CD4-positive, alpha-beta T cell (primary cell): ENCODE measurements around the gene DBNDD1. TPM values are rescaled to one million over a fixed set of nuclear protein-coding genes. Genes with fewer than 3 reads are reported as not detected.

Experiments used
- ATAC-seq: fragments of 200-7000 bp; cut with Tn5 transposase; one replicate; pipeline ENCODE4 v1.10.0; 2022; ENCODE audit warnings: mild to moderate bottlenecking; ENCODE audit not compliant: poor library complexity
- CTCF ChIA-PET: fragments of 350-600 bp; sonication (Branson Sonifier 250); formaldehyde crosslinking; loops from one replicate; lab custom pipeline; 2021; ENCODE audit warnings: antibody characterized with exemption, inconsistent platforms; lab: Charles Lee
- POLR2A ChIA-PET: fragments of 350-600 bp; sonication (Branson Sonifier 250); formaldehyde crosslinking; loops from one replicate; lab custom pipeline; 2021; ENCODE audit warnings: antibody characterized with exemption, inconsistent platforms; lab: Charles Lee
- DNase-seq, 14 experiments: peaks; one replicate each; pipeline ENCODE4 v3.0.0-alpha.2; 2013 to 2020; ENCODE audit warnings: mixed read lengths in 2 of 14
- H3K27ac ChIP-seq, 2 donors: one replicate each; pipeline versions ENCODE4 v1.5.1 to v1.7.0; 2013; ENCODE audit warnings: low read length in 2 of 2, low read depth in 1 of 2, mild to moderate bottlenecking in 1 of 2
- H3K27me3 ChIP-seq, 2 experiments: 1 replicate in 1 of 2; 2 replicates in 1 of 2; pipeline versions ENCODE4 v1.6.1 to v1.7.0; 2013; ENCODE audit warnings: low read length in 2 of 2, control low read depth in 1 of 2, mild to moderate bottlenecking in 1 of 2, moderate library complexity in 1 of 2; ENCODE audit not compliant: insufficient read depth in 2 of 2, control insufficient read depth in 1 of 2
- H3K36me3 ChIP-seq: one replicate; pipeline ENCODE4 v1.6.1; 2013; ENCODE audit warnings: low read length, control low read depth; ENCODE audit not compliant: insufficient read depth
- H3K4me1 ChIP-seq: one replicate; pipeline ENCODE4 v1.6.1; 2013; ENCODE audit warnings: low read length, control low read depth; ENCODE audit not compliant: insufficient read depth
- H3K4me3 ChIP-seq: one replicate; pipeline ENCODE4 v1.5.1; 2013; ENCODE audit warnings: mild to moderate bottlenecking, low read length, moderate library complexity
- H3K9me3 ChIP-seq, 2 experiments: 1 replicate in 1 of 2; 2 replicates in 1 of 2; pipeline versions ENCODE4 v1.6.1 to v1.7.0; 2013; ENCODE audit warnings: low read length in 2 of 2, mild to moderate bottlenecking in 2 of 2, control low read depth in 1 of 2, moderate library complexity in 1 of 2; ENCODE audit not compliant: control insufficient read depth in 1 of 2, insufficient read depth in 1 of 2
- H3K27ac Mint-ChIP-seq: one replicate; pipeline ENCODE4 v1.8.0; 2020; ENCODE audit warnings: mixed read lengths
- H3K27me3 Mint-ChIP-seq: one replicate; pipeline ENCODE4 v1.8.0; 2021; ENCODE audit warnings: mixed read lengths
- H3K36me3 Mint-ChIP-seq: one replicate; pipeline ENCODE4 v1.8.0; 2021; ENCODE audit warnings: low read depth, mixed read lengths
- H3K4me1 Mint-ChIP-seq: one replicate; pipeline ENCODE4 v1.8.0; 2021; ENCODE audit warnings: low read depth, mixed read lengths
- H3K4me3 Mint-ChIP-seq: one replicate; pipeline ENCODE4 v1.8.0; 2020; ENCODE audit warnings: mild to moderate bottlenecking, mixed read lengths
- H3K9me3 Mint-ChIP-seq: one replicate; pipeline ENCODE4 v1.8.0; 2020; ENCODE audit warnings: mixed read lengths
- CTCF ChIP-seq: fragments of 200-600 bp; IDR thresholded peaks from one replicate; pipeline ENCODE4 v1.8.0; 2022; ENCODE audit warnings: antibody characterized with exemption, mild to moderate bottlenecking
- intact Hi-C, 2 experiments: fragments of 100-400 bp; cut with DNase I in 1 of 2; cut with micrococcal nuclease in 1 of 2; formaldehyde crosslinking; loops; one replicate each; pipeline versions ENCODE4 v1.15.1 to v1.9.0; 2023 to 2025; cut with DNase I, micrococcal nuclease
- total RNA-seq, 174 experiments: library from RNA in 2 of 174; stranded (reverse) in 2 of 174; gene quantifications; one replicate each; pipeline ENCODE4 v1.2.3 and lab custom pipeline; 2021 to 2026

Gene DBNDD1
- total RNA-seq, 2 experiments from 2014 or later = 2.6 to 2.8 TPM

- H3K4me3 ChIP-seq = peak overlapping the region; percentile 96
- H3K4me3 Mint-ChIP-seq = peak overlapping the region; percentile 100
These were observed 45.5 kb downstream of the DBNDD1 start for GRCh38 chr16:89973654-89974335.

DNA sequence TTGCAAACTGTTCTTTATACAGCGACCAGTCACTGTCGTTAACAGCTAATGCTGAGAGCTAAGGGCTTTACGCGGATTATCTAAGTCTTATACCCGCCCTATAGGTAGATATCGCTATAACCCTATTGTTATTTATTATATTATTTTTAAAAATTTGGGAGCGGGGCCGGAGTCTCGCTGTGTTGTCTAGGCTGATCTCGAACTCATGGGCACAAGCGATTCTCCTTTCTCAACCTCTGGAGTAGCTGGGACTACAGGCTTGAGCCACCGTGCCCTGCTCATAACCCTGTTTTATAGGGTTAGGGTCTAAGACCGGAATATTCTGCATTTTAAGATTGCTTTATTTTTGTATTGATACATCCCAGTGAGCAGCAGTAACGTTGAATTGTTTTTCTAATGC lies 46.0 kb downstream of the DBNDD1 start:
- DNase-seq (no peak), ATAC-seq (no peak)
- peaks cover 38% of the 10 kb centered on the region for H3K4me1 ChIP-seq
- H3K4me3 Mint-ChIP-seq = peak overlapping the region; percentile 100
- H3K9me3 Mint-ChIP-seq = no peaks in the 10 kb centered on the region
- no peaks in the 10 kb centered on the region for H3K27me3 Mint-ChIP-seq
- ChIA-PET CTCF (no interaction called here), POLR2A (interaction anchor here (0.6 to 2.8 kb wide), 2 partner anchors 30 to 100 kb away, joined by 3 to 13 read pairs; partner anchors contain the start of gene TCF25)
- peak overlapping the region; percentile 96 for H3K4me3 ChIP-seq
- H3K4me1 Mint-ChIP-seq = peaks cover 35% of the 10 kb centered on the region
- intact Hi-C loops = loop anchor here in 1 of 2 experiments (2.0 to 10.0 kb wide), 3 partner anchors 50 to 1268 kb away; partner anchors contain the start of genes CTU2, FANCA and RNF166
- no peak overlapping the region for H3K27ac ChIP-seq
- H3K9me3 ChIP-seq = no peaks in the 10 kb centered on the region
- no peak for TF ChIP-seq CTCF
- no peaks in the 10 kb centered on the region for H3K27me3 ChIP-seq
- peaks cover 12% of the 10 kb centered on the region for H3K36me3 ChIP-seq
- peaks cover 13% of the 10 kb centered on the region for H3K36me3 Mint-ChIP-seq
- peak overlapping the region; percentile 96 for H3K27ac Mint-ChIP-seq

More at GRCh38 chr16:89973654-89974335, 45.5 kb downstream of the DBNDD1 start:
- H3K36me3 Mint-ChIP-seq = peaks cover 16% of the 10 kb centered on the region
- Histone ChIP-seq H3K4me1 (peaks cover 38% of the 10 kb centered on the region), H3K27me3 (no peaks in the 10 kb centered on the region), H3K27ac (no peak overlapping the region), H3K36me3 (peaks cover 16% of the 10 kb centered on the region), H3K9me3 (no peaks in the 10 kb centered on the region)
- no peak overlapping the region for H3K27ac Mint-ChIP-seq
- peaks cover 35% of the 10 kb centered on the region for H3K4me1 Mint-ChIP-seq
- TF ChIP-seq CTCF = no peak
- intact Hi-C loops = loop anchor here in 1 of 2 experiments (2.0 to 10.0 kb wide), 3 partner anchors 49 to 1269 kb away; partner anchors contain the start of genes CTU2, FANCA and RNF166
- ATAC-seq (no peak), DNase-seq (no peak)
- CTCF ChIA-PET = no interaction called here
- H3K9me3 Mint-ChIP-seq = no peaks in the 10 kb centered on the region
- H3K27me3 Mint-ChIP-seq = no peaks in the 10 kb centered on the region
- POLR2A ChIA-PET = interaction anchor here (2.8 kb wide), 1 partner anchor 100 kb away, joined by 13 read pairs; the partner anchor contains the start of gene TCF25

DNA sequence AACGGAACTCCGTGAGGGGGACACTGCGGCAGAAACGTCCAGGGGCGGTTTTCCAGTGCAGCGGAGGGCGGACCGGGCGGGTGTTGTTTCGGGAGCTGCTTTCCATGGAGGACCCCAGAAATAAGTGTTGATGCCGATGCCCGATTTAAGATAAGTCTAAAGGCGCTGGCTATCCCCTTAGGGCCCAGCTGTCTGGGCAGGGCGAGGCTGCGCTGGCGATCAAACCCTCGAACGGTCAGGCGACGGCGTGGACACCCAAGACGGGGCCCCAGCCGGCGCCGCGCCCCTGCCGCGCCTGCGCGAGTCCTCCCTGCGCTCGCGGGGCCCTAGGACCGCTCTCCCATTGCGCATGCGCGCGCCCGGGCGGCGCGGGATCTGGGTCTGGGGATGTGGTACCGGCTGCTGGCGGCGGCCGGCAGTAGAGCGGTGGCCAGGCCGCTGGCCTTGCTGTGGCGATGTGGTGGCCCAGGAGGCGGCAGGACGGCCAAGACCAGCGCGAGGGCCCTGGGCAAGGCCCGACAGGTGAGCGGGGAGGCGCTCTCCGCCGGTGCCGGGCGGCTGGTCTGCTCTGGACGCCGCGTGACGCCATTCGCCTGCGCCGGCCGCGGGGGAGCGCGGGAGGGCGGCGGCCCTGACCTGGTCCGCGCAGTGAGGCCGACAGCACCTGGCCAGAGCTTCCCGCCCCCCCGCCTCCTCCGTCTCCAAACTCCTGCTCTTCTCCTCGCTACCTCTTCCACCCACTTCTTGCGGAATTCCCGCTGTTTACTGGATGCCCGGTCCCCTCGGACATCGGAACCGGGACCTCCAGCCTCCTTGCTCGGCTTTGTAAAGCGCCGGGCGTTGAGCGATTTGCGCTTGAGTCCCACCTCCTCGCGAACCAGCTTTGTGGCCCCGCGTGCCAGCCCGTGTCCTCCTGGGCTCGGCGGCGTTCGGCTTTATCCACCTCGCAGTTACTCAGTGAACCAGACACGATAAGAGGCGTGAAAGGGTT lies 46.7 kb downstream of the DBNDD1 start:
- peak; percentile 76 to 97 (median 91) for DNase-seq
- peaks cover 38% of the 10 kb centered on the region for H3K4me1 ChIP-seq
- H3K27me3 Mint-ChIP-seq = no peaks in the 10 kb centered on the region

More for the DNA sequence above, 46.7 kb downstream of the DBNDD1 start:
- intact Hi-C loops = loop anchor here in 1 of 2 experiments (1.0 to 10.0 kb wide), 4 partner anchors 24 to 1268 kb away; partner anchors contain the start of genes CTU2, DEF8, FANCA and RNF166
- peaks cover 35% of the 10 kb centered on the region for H3K4me1 Mint-ChIP-seq
- CTCF ChIA-PET = no interaction called here
- Histone ChIP-seq H3K9me3 (no peaks in the 10 kb centered on the region), H3K27me3 (no peaks in the 10 kb centered on the region), H3K36me3 (peaks cover 5% of the 10 kb centered on the region), H3K4me3 (peak overlapping the region; percentile 96), H3K27ac (peak overlapping the region; percentile 29 to 63)
- H3K27ac Mint-ChIP-seq = peak overlapping the region; percentile 96
- ATAC-seq = peak; percentile 94
- peaks cover 9% of the 10 kb centered on the region for H3K36me3 Mint-ChIP-seq
- TF ChIP-seq CTCF = no peak
- POLR2A ChIA-PET = interaction anchor here (0.6 to 2.8 kb wide), 4 partner anchors 11 to 99 kb away, joined by 3 to 13 read pairs (median 3); partner anchors contain the start of gene TCF25
- peak overlapping the region; percentile 100 for H3K4me3 Mint-ChIP-seq
- no peaks in the 10 kb centered on the region for H3K9me3 Mint-ChIP-seq
